Activated CD4-positive, alpha-beta T cell treated with anti-CD3 and anti-CD28 coated beads for 36 hours (primary cell): Measurements from ENCODE around the gene FMN2. TPM values are rescaled to one million over a fixed set of nuclear protein-coding genes. Genes with fewer than 3 reads are reported as not detected.

ENCODE experiments used
- ATAC-seq: fragments of 200-7000 bp; cut with Tn5 transposase; one replicate; pipeline ENCODE4 v1.10.0; 2021; ENCODE audit warnings: mild to moderate bottlenecking, moderate library complexity
- CTCF ChIA-PET: fragments of 350-600 bp; sonication (Branson Sonifier 250); formaldehyde crosslinking; loops from one replicate; lab custom pipeline; 2021; ENCODE audit warnings: antibody characterized with exemption; lab: Charles Lee
- POLR2A ChIA-PET: fragments of 350-600 bp; sonication (Branson Sonifier 250); formaldehyde crosslinking; loops from one replicate; lab custom pipeline; 2021; ENCODE audit warnings: antibody characterized with exemption, inconsistent platforms; lab: Charles Lee
- DNase-seq: peaks from one replicate; pipeline ENCODE4 v3.0.0-alpha.2; 2020
- H3K27ac Mint-ChIP-seq: one replicate; pipeline ENCODE4 v1.8.0; 2021; ENCODE audit warnings: mixed read lengths
- H3K27me3 Mint-ChIP-seq: one replicate; pipeline ENCODE4 v1.8.0; 2021; ENCODE audit warnings: mixed read lengths
- H3K36me3 Mint-ChIP-seq: one replicate; pipeline ENCODE4 v1.8.0; 2021; ENCODE audit warnings: low read depth, mixed read lengths
- H3K4me1 Mint-ChIP-seq: one replicate; pipeline ENCODE4 v1.8.0; 2021; ENCODE audit warnings: mixed read lengths
- H3K4me3 Mint-ChIP-seq: one replicate; pipeline ENCODE4 v1.8.0; 2021; ENCODE audit warnings: mild to moderate bottlenecking, moderate library complexity, mixed read lengths
- H3K9me3 Mint-ChIP-seq: one replicate; pipeline ENCODE4 v1.8.0; 2021; ENCODE audit warnings: low read depth, mixed read lengths
- intact Hi-C, 2 experiments: fragments of 100-400 bp; cut with DNase I in 1 of 2; cut with micrococcal nuclease in 1 of 2; formaldehyde crosslinking; loops; one replicate each; pipeline versions ENCODE4 v1.14.2 to v1.15.1; 2022 to 2024; cut with DNase I, micrococcal nuclease
- total RNA-seq, 2 experiments: library from RNA; stranded (reverse); gene quantifications; one replicate each; pipeline ENCODE4 v1.2.3, GENCODE V29; 2021

FMN2 gene
- total RNA-seq, 2 experiments from 2014 or later = not detected

DNA sequence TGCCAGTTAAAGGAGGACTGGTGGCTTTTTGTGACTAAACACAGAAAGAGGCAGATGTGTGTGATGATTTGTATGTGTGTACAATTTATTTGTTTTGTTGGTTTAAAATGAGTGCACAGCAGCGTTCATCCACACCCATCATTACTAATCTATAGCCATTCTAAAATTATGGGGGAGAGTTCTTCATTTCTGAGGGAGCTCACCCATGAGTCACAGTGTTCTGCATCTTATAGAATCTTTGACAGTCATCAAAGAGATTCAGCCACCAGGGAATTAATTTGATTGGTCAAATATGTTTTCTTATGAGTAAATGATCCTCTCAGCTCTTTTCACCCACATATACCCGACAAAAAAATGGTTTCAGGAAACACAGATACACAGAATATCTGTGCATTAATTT is 372.4 kb downstream of the FMN2 start:
- intact Hi-C loops = no loop called here
- Mint-ChIP-seq H3K27me3 (no peaks in the 10 kb centered on the region), H3K9me3 (no peaks in the 10 kb centered on the region), H3K36me3 (no peaks in the 10 kb centered on the region), H3K4me1 (peaks cover 4% of the 10 kb centered on the region), H3K27ac (no peak overlapping the region), H3K4me3 (no peak overlapping the region)
- ChIA-PET CTCF (interaction anchor here (1.4 kb wide), 1 partner anchor 9 kb away, joined by 3 read pairs; no protein-coding TSS in a partner anchor), POLR2A (interaction anchor here (0.5 kb wide), 1 partner anchor 1031 kb away, joined by 3 read pairs; no protein-coding TSS in a partner anchor)
- ATAC-seq (no peak), DNase-seq (no peak)

DNA sequence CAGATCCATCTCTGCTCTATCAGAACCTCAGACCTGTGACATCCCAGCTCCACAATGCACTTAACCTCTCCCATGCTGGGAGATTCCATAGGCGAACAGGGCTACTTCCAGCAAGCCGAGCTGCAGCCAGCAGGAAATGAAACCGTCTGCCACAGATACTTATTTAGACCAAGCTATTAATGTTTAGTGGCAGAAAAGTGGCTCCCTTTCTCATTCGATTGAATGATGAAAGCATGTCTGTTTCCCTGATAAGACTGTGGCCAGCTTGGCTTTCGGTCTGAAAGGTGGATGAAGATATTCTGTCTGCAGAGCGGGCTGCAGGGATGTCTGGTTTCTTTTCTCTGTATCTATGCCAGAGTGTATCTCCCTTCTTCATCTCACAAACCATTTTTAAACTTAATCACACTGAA is 373.9 kb downstream of the FMN2 start:
- ChIA-PET POLR2A (no interaction called here), CTCF (no interaction called here)
- Mint-ChIP-seq H3K27me3 (no peaks in the 10 kb centered on the region), H3K4me3 (no peak overlapping the region), H3K27ac (no peak overlapping the region), H3K36me3 (no peaks in the 10 kb centered on the region), H3K4me1 (peaks cover 4% of the 10 kb centered on the region), H3K9me3 (no peaks in the 10 kb centered on the region)
- intact Hi-C loops = no loop called here
- no peak for DNase-seq
- no peak for ATAC-seq

DNA sequence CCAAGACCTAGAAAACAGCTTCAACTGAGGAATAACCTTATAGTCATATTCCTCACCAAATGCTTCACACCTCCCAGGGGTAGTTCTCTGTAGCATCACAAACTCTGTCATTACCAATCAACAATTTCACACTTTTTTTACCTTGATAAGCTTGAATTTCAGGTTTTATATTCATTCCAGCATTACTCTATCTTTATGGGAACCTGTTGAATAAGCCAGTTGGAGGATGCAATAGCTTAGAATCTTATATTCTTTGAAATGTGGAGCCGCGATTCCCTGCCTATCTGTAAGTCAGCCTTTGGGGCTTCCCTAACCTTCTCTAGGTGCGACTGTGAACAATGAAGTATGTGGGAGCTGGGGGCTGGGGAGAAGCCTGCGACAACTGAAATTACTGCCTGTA is 374.8 kb downstream of the FMN2 start:
- ATAC-seq (no peak), DNase-seq (no peak)
- Mint-ChIP-seq H3K36me3 (no peaks in the 10 kb centered on the region), H3K4me3 (no peak overlapping the region), H3K9me3 (no peaks in the 10 kb centered on the region), H3K4me1 (peaks cover 4% of the 10 kb centered on the region), H3K27ac (no peak overlapping the region), H3K27me3 (no peaks in the 10 kb centered on the region)
- intact Hi-C loops = no loop called here
- CTCF ChIA-PET = no interaction called here
- POLR2A ChIA-PET = no interaction called here

DNA sequence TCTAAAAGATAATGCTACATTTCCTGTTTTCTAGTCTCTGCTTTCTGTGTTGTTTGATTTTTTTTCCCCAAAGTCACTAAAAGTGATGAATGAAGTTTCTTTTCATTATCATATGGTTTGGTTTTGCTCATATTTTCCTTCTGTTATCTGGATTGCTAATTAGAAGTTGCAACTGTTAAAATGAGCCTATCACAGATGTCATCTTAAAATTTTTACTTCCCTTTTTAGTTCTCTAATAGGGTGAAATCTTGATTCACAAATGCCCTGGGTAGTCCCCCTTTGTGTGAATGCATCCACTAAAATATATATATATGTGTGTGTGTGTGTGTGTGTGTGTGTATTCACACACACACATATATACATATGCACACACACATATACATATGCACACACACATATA is 376.2 kb downstream of the FMN2 start:
- H3K36me3 Mint-ChIP-seq = no peaks in the 10 kb centered on the region
- DNase-seq = no peak
- CTCF ChIA-PET = no interaction called here
- intact Hi-C loops = no loop called here
- POLR2A ChIA-PET = no interaction called here
- H3K4me3 Mint-ChIP-seq = no peak overlapping the region
- H3K27me3 Mint-ChIP-seq = peaks cover 2% of the 10 kb centered on the region
- no peak overlapping the region for H3K27ac Mint-ChIP-seq
- H3K9me3 Mint-ChIP-seq = no peaks in the 10 kb centered on the region
- H3K4me1 Mint-ChIP-seq = peaks cover 4% of the 10 kb centered on the region
- no peak for ATAC-seq

DNA sequence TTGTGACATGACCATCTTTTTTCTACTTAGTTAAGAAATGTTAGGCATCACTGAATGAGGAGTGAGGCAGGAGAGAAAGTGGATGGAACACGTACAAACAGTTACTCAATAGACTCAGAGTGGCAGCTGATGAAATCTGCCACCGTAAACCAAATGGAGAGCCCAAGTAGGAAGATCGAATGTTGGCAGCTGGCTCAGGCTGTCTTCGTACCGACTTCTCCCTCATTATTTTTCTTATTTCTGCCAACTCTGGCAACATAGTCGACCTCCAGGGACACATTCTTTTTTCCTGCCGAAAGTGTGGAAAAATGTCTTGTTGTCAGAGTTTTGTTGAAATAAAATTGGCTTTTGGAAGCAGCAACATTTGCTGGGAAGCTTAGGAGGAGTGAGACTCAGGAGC is 377.0 kb downstream of the FMN2 start:
- no peak overlapping the region for H3K4me3 Mint-ChIP-seq

DNA sequence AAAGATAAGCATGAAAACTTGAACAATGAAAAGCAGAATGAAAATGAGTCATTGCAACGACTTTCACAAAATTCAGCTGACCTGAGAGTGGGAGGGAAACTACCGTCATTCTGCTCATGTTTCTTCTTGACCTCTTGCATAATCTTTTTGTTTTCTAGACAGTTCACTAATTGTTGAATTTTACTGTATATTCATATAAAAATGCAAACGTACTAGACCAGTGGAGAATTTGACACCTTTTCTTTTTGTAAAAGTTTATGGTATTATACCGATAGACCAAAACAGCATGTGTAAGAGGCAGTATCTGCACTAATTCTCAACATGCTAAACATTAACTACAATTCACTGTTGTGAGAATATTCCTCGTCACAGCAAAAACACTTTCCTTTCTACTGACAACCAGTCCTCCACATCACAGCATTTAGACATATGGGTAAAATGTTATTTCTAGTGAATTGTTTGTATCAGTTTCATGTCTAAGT is 382.5 kb downstream of the FMN2 start:
- Mint-ChIP-seq H3K4me1 (no peaks in the 10 kb centered on the region), H3K27ac (no peak overlapping the region), H3K36me3 (no peaks in the 10 kb centered on the region), H3K4me3 (no peak overlapping the region), H3K9me3 (no peaks in the 10 kb centered on the region), H3K27me3 (peaks cover 3% of the 10 kb centered on the region)
- ChIA-PET POLR2A (no interaction called here), CTCF (interaction anchor here (0.7 to 1.0 kb wide), 2 partner anchors 10 to 662 kb away, joined by 3 read pairs; no protein-coding TSS in a partner anchor)
- intact Hi-C loops = no loop called here
- DNase-seq (no peak), ATAC-seq (no peak)

More for the DNA sequence above, 377.0 kb downstream of the FMN2 start:
- no peak for DNase-seq
- ATAC-seq = no peak
- no peaks in the 10 kb centered on the region for H3K36me3 Mint-ChIP-seq
- H3K27me3 Mint-ChIP-seq = peaks cover 2% of the 10 kb centered on the region
- no peak overlapping the region for H3K27ac Mint-ChIP-seq
- ChIA-PET POLR2A (no interaction called here), CTCF (no interaction called here)
- no peaks in the 10 kb centered on the region for H3K9me3 Mint-ChIP-seq
- peaks cover 4% of the 10 kb centered on the region for H3K4me1 Mint-ChIP-seq
- intact Hi-C loops = no loop called here

DNA sequence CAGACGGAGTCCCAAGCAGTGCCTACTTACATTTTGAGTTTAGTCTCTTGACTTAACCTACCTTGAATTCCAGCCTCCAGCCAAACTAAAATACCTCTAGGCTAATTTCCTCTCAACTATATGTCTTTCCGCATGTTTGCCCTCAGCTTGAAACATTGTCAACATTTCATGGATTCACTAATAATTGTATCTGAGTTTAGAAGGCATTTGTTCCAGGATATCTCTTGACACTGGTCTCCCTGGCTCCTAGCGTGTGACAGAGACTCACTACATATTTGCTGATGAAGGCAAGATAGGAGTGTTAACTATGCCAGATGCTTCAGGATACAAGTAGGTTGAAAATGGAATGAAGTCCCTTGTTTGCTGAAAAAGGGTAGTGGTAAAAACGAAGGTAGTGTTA is 384.1 kb downstream of the FMN2 start:
- ChIA-PET CTCF (no interaction called here), POLR2A (no interaction called here)
- intact Hi-C loops = no loop called here
- ATAC-seq (no peak), DNase-seq (no peak)
- Mint-ChIP-seq H3K4me1 (no peaks in the 10 kb centered on the region), H3K9me3 (no peaks in the 10 kb centered on the region), H3K36me3 (no peaks in the 10 kb centered on the region), H3K27me3 (peaks cover 3% of the 10 kb centered on the region), H3K27ac (no peak overlapping the region), H3K4me3 (no peak overlapping the region)

DNA sequence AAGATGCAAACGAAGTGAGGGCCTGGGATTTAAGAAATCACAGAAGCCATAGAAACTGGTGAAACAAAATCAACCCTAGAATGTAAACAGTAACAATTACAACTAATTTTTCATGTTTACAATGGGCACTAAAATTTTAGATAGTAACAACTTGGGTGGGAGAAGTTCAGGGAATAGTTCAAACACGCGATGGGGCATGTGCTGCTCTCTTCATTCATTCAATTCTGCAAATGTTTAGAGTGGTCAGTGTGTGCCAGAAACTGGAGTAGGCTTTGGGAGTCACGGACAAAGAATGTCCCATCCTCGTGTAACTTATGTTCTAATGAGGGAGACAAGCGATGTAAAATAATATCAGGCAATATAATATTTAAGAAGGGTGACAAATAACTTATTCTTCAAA is 386.9 kb downstream of the FMN2 start:
- CTCF ChIA-PET = interaction anchor here (1.2 kb wide), 1 partner anchor 22 kb away, joined by 3 read pairs; no protein-coding TSS in a partner anchor
- ATAC-seq = no peak
- no peak overlapping the region for H3K27ac Mint-ChIP-seq
- H3K9me3 Mint-ChIP-seq = no peaks in the 10 kb centered on the region
- H3K4me3 Mint-ChIP-seq = no peak overlapping the region
- no peaks in the 10 kb centered on the region for H3K4me1 Mint-ChIP-seq
- POLR2A ChIA-PET = no interaction called here
- H3K36me3 Mint-ChIP-seq = no peaks in the 10 kb centered on the region
- DNase-seq = no peak
- peaks cover 2% of the 10 kb centered on the region for H3K27me3 Mint-ChIP-seq
- intact Hi-C loops = no loop called here

DNA sequence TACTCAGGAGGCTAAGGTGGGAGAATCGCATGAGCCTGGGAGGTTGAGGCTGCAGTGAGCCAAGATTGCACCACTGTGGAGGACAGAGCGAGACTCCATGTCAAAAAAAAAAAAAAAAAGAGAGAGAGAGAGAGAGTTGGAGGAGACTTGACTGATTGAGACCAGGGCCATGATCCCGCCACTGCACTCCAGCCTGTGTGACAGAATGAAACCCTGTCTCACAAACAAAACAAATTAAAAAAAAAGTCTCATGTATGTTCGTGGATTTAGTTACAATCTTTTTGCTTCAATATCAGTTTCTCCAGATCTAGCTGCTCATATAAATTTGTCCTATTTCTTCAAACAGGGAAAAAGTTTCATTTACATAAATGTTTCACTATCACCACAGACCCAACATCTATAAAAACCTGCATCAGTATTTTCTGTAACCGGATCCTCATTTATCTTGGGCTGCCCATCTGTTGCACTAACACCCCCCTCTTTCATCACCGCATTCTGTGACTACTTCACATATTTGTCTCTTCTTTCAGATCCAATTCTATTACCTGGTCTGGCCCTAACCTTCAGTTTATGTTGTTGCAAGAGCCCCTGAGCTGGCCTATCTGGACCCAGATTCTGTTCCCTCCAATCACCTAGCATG is 393.2 kb downstream of the FMN2 start:
- no peak overlapping the region for H3K4me3 Mint-ChIP-seq
- no peaks in the 10 kb centered on the region for H3K4me1 Mint-ChIP-seq
- H3K27ac Mint-ChIP-seq = no peak overlapping the region
- intact Hi-C loops = no loop called here
- CTCF ChIA-PET = no interaction called here
- POLR2A ChIA-PET = no interaction called here
- ATAC-seq (no peak), DNase-seq (no peak)
- no peaks in the 10 kb centered on the region for H3K27me3 Mint-ChIP-seq
- H3K9me3 Mint-ChIP-seq = no peaks in the 10 kb centered on the region
- no peaks in the 10 kb centered on the region for H3K36me3 Mint-ChIP-seq

DNA sequence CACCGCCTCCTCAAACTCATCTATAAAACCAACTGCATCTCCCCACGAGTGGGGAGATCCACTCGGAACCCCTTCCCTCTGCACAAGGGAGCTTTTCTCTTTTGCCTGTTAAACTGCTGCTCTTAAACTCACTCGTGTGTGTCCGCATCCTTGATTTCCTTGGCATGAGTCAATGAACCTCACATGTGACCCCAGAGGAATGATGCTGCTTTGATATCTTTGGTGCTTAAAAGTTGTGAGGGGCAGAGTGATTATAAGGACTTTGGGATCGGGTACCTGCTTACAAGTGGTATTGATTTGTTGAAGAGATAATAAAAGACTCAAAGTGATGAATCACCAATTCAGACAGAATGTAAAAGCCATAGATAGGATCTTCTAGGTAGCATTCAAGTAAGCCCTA is 394.9 kb downstream of the FMN2 start:
- peaks cover 3% of the 10 kb centered on the region for H3K27me3 Mint-ChIP-seq
- DNase-seq (no peak), ATAC-seq (no peak)
- H3K36me3 Mint-ChIP-seq = no peaks in the 10 kb centered on the region
- H3K27ac Mint-ChIP-seq = no peak overlapping the region
- CTCF ChIA-PET = no interaction called here
- H3K4me1 Mint-ChIP-seq = no peaks in the 10 kb centered on the region
- intact Hi-C loops = no loop called here
- POLR2A ChIA-PET = no interaction called here
- H3K4me3 Mint-ChIP-seq = no peak overlapping the region
- no peaks in the 10 kb centered on the region for H3K9me3 Mint-ChIP-seq

DNA sequence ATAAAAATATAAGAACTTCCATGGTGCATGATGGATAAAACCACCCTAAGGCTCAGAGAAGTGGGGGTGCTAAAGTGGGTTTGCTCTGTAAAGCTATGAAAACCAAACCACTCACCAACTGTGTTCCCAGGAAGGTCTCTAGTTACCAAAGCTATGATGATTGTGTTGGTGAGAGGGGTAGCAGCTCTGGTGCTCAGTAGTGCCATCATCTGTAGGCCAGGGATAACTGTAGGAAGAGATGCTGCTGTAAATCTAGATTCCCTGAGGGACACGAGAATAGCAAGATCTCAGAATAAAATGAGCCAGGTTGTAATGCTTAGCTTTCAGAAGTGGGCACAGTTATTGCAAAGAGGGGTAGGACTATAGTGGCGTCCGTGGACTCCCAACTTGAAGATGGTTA is 395.8 kb downstream of the FMN2 start:
- POLR2A ChIA-PET = no interaction called here
- no peaks in the 10 kb centered on the region for H3K4me1 Mint-ChIP-seq

DNA sequence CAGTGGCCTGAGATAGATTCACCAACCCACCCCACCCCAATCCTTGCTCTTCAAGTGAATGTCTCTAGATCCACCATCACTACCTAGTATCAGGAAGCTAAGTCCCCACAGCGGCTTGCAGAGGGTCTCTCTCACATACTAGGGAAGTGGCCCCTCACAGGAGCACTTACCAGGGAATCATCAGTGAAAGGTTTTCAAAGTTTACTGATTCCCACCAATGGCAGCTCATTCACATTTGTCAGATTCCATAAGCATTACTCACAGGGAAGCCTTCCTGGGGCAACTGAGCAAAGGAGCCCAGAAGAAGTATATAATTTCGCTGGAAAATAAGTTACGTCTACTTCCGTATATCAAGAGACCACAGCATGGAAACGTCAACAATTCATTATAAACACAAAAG is 399.5 kb downstream of the FMN2 start:
- H3K4me1 Mint-ChIP-seq = no peaks in the 10 kb centered on the region
- no peaks in the 10 kb centered on the region for H3K36me3 Mint-ChIP-seq
- H3K9me3 Mint-ChIP-seq = no peaks in the 10 kb centered on the region
- intact Hi-C loops = no loop called here
- H3K27ac Mint-ChIP-seq = no peak overlapping the region
- POLR2A ChIA-PET = no interaction called here
- no peak overlapping the region for H3K4me3 Mint-ChIP-seq
- peaks cover 4% of the 10 kb centered on the region for H3K27me3 Mint-ChIP-seq
- CTCF ChIA-PET = no interaction called here
- ATAC-seq (no peak), DNase-seq (no peak)

More for the DNA sequence above, 395.8 kb downstream of the FMN2 start:
- DNase-seq (no peak), ATAC-seq (no peak)
- Mint-ChIP-seq H3K27me3 (peaks cover 4% of the 10 kb centered on the region), H3K9me3 (no peaks in the 10 kb centered on the region), H3K36me3 (no peaks in the 10 kb centered on the region), H3K4me3 (no peak overlapping the region), H3K27ac (no peak overlapping the region)
- CTCF ChIA-PET = no interaction called here
- intact Hi-C loops = no loop called here
